Measurements from ENCODE around the gene KCNG3. TPM values are rescaled to one million over a fixed set of nuclear protein-coding genes. Genes with fewer than 3 reads are reported as not detected.

KCNG3 gene
- total RNA-seq, 4 donors from 2014 or later, result not detected

- Histone ChIP-seq H3K27ac (no peak overlapping the region), H3K4me1 (no peaks in the 10 kb centered on the region), H3K4me3 (replicated peaks in 1 of 3) (no peak overlapping the region), H3K27me3 (no peaks in the 10 kb centered on the region), H3K9me3 (no peaks in the 10 kb centered on the region), H3K36me3 (no peaks in the 10 kb centered on the region)
- WGBS, 2 donors, result 100% methylated on average over 2 of the region's 2 CpGs
- DNase-seq, result no peak
- intact Hi-C loops (cut with DNase I), result no loop called here
- TF ChIP-seq, protein P1, sequence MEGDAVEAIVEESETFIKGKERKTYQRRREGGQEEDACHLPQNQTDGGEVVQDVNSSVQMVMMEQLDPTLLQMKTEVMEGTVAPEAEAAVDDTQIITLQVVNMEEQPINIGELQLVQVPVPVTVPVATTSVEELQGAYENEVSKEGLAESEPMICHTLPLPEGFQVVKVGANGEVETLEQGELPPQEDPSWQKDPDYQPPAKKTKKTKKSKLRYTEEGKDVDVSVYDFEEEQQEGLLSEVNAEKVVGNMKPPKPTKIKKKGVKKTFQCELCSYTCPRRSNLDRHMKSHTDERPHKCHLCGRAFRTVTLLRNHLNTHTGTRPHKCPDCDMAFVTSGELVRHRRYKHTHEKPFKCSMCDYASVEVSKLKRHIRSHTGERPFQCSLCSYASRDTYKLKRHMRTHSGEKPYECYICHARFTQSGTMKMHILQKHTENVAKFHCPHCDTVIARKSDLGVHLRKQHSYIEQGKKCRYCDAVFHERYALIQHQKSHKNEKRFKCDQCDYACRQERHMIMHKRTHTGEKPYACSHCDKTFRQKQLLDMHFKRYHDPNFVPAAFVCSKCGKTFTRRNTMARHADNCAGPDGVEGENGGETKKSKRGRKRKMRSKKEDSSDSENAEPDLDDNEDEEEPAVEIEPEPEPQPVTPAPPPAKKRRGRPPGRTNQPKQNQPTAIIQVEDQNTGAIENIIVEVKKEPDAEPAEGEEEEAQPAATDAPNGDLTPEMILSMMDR (IDR thresholded peaks at IDR 0.05), result no peak
- no peak for TF ChIP-seq POLR2A (IDR thresholded peaks at IDR 0.05)
Measured at GRCh38 chr2:42452545-42452944, 41.2 kb downstream of the KCNG3 start.

DNA sequence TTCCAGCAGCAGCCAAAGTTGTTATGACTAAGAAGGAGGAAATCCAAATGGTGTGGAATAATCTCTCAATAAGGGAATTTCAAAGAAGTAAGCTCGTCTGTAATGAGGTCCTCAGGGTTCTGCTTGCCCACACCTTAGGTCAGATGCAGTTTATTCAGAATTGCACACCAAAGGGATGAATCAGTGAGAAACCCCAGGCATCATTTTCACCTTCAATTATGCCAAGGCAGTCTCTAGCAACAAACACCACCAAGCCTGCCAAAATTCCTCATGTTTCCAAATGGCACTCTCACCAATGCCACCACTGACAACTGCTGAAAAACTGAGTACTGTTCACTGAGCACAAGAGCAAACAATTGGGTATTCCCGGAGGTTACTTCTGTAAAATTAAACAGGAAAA lies 43.6 kb downstream of the KCNG3 start:
- TF ChIP-seq, protein P1 (IDR thresholded peaks at IDR 0.05), result no peak
- no peak for TF ChIP-seq POLR2A (IDR thresholded peaks at IDR 0.05)
- DNase-seq, result no peak

DNA sequence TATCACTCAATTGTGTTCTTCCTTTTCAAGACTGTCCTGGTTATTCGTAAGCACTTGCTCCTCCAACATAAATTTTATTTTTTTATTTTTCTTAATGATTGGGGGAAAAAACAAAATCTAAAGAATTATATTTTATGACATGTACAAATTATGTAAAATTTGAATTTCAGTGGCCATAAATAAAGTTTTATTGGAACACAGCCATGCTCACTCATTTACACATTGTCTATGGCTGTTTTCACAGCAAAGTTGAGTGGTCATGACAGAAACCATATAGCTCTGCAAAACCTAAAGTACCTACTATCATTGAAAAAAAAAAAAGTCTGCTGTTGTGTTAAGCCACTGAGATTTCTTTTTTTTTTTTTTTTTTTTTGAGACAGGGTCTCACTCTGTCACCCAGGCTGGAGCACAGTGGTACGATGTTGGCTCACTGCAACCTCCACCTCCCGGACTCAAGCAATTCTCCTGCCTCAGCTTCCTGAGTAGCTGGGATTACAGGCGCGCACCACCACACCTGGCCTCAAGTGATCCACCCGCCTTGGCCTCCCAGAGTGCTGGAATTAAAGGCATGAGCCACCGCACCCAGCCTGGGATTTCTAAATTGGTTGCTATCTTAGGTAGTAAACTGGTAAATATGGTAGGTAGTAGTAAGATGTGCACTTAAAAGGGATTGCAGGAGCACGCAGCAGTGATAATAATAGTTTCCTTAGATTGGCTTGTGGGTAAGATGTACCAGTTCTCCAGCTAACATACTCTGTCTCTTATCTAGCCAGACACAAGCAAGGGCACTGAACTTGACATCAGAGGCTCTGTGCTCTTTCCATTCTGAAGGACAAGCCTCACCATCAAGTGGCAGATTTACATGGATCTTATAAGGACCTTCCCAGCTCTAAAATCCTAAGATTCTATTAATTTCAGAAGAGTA lies 44.4 kb downstream of the KCNG3 start:
- no peak overlapping the region for H3K27ac ChIP-seq
- H3K36me3 ChIP-seq, result no peaks in the 10 kb centered on the region
- no peaks in the 10 kb centered on the region for H3K9me3 ChIP-seq
- H3K4me3 ChIP-seq (replicated peaks in 1 of 3), result no peak overlapping the region
- H3K27me3 ChIP-seq, result no peaks in the 10 kb centered on the region
- intact Hi-C loops (cut with DNase I), result no loop called here
- 95 to 97% methylated on average over 8 of the region's 8 CpGs for WGBS, 2 donors
- no peaks in the 10 kb centered on the region for H3K4me1 ChIP-seq
- TF ChIP-seq, protein P1 (IDR thresholded peaks at IDR 0.05), result no peak
- no peak for TF ChIP-seq POLR2A (IDR thresholded peaks at IDR 0.05)
- no peak for DNase-seq

More for the DNA sequence above, 43.6 kb downstream of the KCNG3 start:
- Histone ChIP-seq H3K9me3 (no peaks in the 10 kb centered on the region), H3K36me3 (no peaks in the 10 kb centered on the region), H3K27me3 (no peaks in the 10 kb centered on the region), H3K4me1 (no peaks in the 10 kb centered on the region), H3K4me3 (replicated peaks in 1 of 3) (no peak overlapping the region), H3K27ac (no peak overlapping the region)
- WGBS, 2 donors, result 54 to 59% methylated on average over 2 of the region's 2 CpGs
- intact Hi-C loops (cut with DNase I), result no loop called here

DNA sequence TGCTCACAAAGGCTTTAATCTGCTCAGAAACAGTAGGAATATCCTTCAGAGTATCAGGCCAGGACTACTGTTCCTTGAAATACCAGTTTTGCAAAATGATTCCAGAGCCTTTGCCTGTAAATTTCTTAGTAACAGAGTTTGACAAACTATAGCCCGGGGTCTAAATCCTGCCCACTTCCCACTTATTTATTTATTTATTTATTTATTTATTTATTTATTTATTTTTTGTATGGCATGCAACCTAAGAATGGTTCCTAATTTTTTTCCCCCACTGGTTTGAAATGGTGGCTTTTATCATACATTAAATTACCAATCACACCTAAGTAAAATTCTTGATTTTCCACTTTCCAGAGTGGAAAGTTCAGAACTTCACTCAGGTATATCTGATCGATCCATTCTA lies 45.6 kb downstream of the KCNG3 start:
- H3K27ac ChIP-seq, result no peak overlapping the region
- no peak for DNase-seq
- no peaks in the 10 kb centered on the region for H3K27me3 ChIP-seq
- 95% methylated on average over 2 of the region's 2 CpGs for WGBS, 2 donors
- no peaks in the 10 kb centered on the region for H3K9me3 ChIP-seq
- no peaks in the 10 kb centered on the region for H3K36me3 ChIP-seq
- H3K4me1 ChIP-seq, result no peaks in the 10 kb centered on the region
- no peak overlapping the region for H3K4me3 ChIP-seq (replicated peaks in 1 of 3)
- no peak for TF ChIP-seq POLR2A (IDR thresholded peaks at IDR 0.05)
- TF ChIP-seq, protein P1 (IDR thresholded peaks at IDR 0.05), result no peak
- intact Hi-C loops (cut with DNase I), result no loop called here

GRCh38 chr2:42446503-42447271 lies 47.1 kb downstream of the KCNG3 start:
- H3K27ac ChIP-seq, result no peak overlapping the region
- intact Hi-C loops (cut with DNase I), result no loop called here

More at GRCh38 chr2:42446503-42447271, 47.1 kb downstream of the KCNG3 start:
- Histone ChIP-seq H3K9me3 (no peaks in the 10 kb centered on the region), H3K36me3 (no peaks in the 10 kb centered on the region), H3K27me3 (no peaks in the 10 kb centered on the region), H3K4me1 (no peaks in the 10 kb centered on the region), H3K4me3 (replicated peaks in 1 of 3) (no peak overlapping the region)
- TF ChIP-seq, protein P1 (IDR thresholded peaks at IDR 0.05), result no peak
- no peak for TF ChIP-seq POLR2A (IDR thresholded peaks at IDR 0.05)
- no peak for DNase-seq
